Left hindlimb (tissue), 1 donor: ENCODE measurements around the gene PRKD2.
"Not testable (repeated sequence)": the region's sequence is repeated elsewhere in the genome, so short reads cannot be mapped to it uniquely, and the experiment has no call there.

ENCODE experiments used
- DNase-seq: peaks from one replicate; pipeline ENCODE4 v3.0.0-alpha.2; 2018

Gene PRKD2

DNA sequence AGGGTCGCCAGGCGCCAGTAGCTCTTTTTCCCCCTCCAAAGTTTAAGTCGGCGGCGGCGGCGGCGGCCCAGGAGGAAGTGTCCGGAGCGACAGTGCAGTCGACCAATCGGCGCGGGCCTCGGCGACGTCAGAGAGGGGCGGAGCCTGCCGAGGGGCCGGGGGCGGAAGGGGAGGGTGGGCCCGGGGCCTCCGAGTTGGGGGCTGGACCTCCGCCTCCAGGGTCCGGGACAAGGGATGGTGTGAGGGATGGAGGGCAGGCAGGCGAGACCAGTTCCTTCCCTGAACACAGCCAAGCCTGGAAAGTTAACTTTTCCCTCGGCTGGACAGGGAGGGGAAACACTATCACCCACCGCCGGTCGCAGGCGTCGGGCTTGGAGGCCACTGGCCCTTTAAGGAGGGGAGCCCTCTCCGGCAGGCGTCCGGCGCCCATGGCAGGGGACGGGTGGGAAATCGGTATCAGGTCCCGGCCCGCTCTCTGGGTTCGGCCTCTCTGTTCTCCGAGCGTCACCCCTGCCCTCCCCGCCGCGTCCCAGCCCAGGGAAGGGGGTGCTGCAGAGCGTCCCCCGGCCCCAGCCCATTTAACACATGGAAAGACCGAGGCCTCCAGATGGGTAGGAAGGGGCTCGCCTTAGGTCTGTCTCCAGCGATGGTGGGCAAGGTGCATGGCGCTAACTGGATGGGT lies at the start of gene PRKD2:
Gene PRKD2, minus strand, starts transcription at position 81 of the 682 bp plus-strand sequence. CDS start 744 bp downstream, outside the sequence.
- DNase-seq, result peak; percentile 96

DNA sequence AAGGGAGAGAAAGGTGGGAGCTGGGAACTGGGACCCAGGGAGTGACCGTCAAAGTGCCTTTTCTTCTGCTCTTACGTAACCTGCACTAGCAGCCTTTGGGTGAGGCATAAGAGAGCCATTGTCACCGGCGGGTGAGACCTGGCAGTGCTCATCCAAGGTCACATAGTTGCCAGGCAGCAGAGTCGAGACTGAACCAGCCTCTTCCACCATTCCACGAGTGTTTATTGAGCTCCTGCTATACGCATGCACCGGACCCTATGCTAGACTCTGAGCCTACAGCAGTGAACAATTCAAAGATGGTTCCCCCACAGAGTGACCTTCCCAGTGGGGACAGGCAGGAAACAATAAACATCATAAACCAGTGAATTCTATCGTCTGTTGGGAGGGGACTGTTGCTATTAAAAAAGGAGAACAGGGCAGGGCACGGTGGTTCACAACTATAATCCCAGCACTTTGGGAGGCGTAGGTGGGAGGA lies 47.9 kb upstream of the PRKD2 start:
- no peak for DNase-seq

DNA sequence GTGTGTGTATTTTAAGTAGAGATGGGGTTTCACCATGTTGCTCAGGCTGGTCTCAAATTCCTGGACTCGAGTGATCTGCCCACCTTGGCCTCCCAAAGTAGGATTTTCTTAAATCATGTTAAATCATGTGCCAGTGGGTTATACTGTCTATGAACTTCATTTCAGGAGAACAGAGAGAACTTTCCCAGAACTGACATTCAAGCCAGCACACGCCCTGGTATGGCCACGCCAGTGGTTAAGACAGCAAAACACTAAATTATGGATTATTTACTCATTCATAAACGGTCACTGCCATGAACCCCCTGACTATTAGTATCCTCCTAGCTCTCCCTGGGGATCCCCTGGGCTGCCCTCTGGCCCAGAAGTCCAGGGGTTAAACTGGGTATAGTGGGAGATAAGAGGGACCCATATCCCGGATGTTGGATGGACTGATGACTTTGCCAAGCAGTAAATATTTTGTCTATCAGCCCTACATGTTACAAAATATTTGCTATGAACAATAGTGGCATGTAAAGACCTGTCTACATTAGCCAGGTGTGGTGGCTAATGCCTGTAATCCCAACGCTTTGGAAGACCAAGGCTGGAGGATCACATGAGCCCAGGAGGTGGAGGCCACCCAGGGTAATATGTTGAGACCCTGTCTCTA lies 45.5 kb upstream of the PRKD2 start:
- DNase-seq, result no peak

DNA sequence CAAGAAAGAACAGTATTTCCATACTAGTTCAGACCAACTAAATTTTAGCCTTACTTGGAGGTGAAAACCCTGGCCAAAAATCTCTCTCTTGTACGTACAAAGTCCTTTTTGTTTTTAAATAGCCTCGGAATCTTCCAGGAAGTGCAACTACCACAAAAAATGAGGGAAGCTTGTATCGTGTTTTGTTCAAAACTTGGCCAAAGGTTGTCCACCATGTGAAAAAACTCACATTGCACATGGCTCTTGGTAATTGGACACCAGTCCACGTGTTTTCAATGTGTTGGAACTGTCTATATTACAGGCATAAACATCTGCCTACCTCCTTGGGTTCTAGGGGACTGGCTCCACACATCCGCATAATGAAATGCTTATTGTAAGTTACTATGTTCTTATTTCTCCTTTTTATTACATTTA lies 44.5 kb upstream of the PRKD2 start:
- no peak for DNase-seq

DNA sequence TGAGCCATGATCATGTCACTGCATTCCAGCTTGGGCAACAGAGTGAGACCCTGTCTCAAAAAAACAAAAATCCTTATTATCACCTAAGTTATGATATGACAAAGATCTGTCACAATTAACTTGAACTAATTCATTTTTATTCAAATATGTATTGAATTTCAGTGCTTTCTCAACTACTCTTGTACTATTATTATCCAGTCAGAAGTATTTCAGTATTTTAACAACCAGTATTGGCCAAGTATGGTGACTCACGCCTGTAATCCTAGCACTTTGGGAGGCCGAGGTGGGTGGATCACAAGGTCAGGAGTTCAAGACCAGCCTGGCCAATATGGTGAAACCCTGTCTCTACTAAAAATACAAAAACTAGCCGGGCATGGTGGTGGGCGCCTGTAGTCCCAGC lies 44.0 kb upstream of the PRKD2 start:
- not testable (repeated sequence) for DNase-seq

DNA sequence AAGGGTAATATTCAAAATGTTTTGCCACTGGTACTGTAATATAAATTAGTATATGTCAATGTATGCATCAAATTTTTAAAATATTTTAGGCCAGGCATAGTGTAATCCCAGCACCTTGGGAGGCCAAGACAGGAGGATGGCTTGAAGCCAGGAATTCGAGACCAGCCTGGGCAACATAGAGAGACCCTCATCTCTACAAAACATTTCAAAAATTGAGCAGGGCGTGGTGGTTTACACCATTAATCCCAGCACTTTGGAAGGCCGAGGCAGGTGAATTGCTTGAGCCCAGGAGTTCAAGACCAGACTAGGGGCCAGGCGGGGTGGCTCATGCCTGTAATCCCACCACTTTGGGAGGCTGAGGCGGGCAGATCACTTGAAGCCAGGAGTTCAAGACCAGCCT lies 43.4 kb upstream of the PRKD2 start:
- no peak for DNase-seq

DNA sequence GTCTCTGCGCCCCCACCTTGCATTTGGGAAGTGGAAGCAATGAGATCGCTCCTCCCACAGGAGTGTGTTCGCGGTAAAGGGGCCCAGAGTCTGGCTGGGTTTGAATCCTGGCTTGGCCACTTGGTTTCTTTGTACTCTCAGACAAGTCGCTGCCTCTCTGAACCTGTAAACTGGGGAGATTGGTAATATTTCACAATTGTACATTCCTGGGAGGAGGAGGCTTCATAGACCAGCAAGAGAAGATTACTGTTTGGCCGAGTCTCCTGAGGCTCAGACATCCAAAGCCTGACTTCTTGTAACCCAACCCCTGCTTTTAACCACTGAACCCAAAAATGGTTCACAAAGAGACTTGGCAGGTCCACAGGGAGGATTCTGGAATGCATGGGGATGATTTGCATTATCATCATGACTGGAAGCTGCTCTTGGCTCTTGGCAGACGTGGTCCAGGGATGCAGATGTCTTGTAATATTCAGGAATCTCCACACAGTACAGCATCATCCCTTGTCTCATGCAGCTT lies 43.0 kb upstream of the PRKD2 start:
- DNase-seq, result peak; percentile 47

DNA sequence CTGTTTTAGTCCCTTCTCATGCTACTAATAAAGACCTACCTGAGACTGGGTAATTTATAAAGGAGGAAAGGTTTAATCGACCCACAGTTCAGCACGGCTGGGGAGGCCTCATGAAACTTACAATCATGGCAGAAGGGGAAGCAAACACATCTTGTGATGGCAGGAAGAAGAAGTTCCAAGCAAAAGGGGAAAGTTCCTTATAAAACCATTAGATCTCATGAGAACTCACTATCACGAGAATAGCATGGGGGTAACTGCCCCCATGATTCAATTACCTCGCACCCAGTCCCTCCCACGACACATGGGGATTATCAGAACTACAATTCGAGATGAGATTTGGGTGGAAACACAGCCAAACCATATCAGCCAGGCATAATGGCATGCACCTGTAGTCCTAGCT lies 42.3 kb upstream of the PRKD2 start:
- no peak for DNase-seq

DNA sequence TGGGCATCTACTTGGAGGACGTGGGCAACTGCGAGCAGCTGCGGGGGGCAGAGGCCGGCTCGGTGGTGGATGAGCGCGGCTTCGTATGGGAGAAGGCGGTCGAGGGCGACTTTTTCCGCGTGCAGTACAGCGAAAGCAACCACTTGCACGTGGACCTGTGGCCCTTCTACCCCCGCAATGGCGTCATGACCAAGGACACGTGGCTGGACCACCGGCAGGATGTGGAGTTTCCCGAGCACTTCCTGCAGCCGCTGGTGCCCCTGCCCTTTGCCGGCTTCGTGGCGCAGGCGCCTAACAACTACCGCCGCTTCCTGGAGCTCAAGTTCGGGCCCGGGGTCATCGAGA lies 39.6 kb upstream of the PRKD2 start:
- peak; percentile 40 for DNase-seq

DNA sequence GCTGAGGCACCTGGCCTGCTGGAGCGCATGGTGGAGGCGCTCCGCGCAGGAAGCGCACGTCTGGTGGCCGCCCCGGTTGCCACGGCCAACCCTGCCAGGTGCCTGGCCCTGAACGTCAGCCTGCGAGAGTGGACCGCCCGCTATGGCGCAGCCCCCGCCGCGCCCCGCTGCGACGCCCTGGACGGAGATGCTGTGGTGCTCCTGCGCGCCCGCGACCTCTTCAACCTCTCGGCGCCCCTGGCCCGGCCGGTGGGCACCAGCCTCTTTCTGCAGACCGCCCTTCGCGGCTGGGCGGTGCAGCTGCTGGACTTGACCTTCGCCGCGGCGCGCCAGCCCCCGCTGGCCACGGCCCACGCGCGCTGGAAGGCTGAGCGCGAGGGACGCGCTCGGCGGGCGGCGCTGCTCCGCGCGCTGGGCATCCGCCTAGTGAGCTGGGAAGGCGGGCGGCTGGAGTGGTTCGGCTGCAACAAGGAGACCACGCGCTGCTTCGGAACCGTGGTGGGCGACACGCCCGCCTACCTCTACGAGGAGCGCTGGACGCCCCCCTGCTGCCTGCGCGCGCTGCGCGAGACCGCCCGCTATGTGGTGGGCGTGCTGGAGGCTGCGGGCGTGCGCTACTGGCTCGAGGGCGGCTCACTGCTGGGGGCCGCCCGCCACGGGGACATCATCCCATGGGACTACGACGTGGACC lies 39.1 kb upstream of the PRKD2 start:
- DNase-seq, result no peak

DNA sequence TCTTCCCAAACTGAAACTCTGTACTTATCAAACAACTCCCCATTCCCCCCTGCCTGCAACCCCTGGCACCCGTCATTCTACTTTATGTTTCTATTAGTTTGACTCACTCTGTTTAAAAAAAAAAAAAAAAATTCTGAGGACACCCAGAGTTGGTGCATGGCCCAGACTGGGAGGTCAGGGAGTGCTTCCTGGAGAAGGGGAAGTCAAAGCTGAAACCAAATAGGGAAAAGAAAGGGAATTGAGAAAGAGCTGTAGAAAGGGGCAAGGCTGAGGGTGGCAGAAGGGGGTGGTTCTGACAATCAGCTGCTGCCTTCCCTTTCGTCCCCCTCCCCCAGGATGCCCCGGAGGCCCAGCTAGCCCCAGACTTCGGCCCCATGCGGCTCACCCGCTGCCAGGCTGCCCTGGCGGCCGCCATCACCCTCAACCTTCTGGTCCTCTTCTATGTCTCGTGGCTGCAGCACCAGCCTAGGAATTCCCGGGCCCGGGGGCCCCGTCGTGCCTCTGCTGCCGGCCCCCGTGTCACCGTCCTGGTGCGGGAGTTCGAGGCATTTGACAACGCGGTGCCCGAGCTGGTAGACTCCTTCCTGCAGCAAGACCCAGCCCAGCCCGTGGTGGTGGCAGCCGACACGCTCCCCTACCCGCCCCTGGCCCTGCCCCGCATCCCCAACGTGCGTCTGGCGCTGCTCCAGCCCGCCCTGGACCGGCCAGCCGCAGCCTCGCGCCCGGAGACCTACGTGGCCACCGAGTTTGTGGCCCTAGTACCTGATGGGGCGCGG lies 38.4 kb upstream of the PRKD2 start:
- DNase-seq, result no peak

DNA sequence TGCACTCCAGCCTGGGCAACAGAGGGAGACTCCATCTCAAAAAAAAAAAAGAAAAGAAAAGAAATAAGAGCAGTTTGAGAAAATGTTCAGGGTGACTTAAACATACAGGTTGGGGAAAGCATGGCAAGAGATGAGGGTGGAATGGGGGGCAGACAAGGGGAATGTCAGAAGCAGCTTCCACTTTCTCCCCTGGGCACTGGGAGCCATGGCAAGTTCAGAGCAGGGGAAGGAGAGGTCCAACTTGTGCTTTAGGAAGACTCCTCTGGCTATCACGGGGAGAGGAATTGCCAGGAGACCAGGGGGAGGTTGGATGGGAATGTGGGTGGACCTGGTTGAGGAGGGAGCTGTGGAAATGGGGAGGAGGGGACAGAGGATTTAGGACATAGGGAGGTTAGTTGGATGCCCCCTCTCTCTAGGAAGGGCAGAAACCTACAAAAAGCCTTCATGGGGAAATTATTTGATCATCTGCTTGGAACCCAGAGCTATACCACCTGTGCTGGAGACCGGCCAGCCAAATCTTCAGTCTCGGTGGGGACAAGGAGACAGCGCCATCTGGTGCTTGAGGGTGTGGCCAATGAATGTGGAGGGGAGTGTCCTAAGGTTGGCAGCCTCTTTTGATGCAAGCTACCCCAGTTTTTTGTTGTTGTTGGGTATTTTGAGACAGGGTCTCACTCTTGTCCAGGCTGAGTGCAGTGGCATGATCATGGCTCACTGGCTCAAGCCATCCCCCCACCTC lies 36.7 kb upstream of the PRKD2 start:
- peak; percentile 42 for DNase-seq

DNA sequence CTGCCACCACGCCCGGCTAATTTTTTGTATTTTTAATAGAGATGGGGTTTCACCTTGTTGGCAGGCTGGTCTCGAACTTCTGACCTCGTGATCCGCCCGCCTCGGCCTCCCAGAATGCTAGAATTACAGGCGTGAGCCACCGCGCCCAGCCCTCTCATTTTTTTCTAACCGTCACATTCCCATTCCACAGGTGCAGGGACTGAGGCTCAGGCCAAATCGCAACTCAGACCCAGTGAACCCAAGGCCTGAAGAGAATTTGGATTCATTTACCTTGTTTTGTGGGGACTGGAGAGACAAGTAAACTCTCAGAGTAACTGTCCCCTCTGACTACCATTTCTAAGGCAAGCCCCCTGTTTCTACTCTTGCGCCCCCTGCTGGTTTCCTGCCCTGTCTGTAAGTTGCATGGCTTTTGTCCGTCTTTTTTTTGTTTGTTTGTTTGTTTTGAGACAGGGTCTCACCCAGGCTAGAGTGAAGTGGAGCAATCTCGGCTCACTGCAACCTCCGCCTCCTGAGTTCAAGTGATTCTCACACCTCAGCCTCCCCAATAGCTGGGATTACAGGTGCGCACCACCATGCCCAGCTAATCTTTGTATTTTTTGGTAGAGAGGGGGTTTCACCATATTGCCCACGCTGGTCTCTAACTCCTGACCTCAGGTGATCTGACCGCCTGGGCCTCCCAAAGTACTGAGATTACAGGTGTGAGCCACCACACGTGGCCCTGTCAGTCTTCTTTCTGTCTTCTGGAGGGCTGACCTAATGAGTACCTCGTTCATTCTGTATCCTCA lies 31.6 kb upstream of the PRKD2 start:
- peak; percentile 48 for DNase-seq

DNA sequence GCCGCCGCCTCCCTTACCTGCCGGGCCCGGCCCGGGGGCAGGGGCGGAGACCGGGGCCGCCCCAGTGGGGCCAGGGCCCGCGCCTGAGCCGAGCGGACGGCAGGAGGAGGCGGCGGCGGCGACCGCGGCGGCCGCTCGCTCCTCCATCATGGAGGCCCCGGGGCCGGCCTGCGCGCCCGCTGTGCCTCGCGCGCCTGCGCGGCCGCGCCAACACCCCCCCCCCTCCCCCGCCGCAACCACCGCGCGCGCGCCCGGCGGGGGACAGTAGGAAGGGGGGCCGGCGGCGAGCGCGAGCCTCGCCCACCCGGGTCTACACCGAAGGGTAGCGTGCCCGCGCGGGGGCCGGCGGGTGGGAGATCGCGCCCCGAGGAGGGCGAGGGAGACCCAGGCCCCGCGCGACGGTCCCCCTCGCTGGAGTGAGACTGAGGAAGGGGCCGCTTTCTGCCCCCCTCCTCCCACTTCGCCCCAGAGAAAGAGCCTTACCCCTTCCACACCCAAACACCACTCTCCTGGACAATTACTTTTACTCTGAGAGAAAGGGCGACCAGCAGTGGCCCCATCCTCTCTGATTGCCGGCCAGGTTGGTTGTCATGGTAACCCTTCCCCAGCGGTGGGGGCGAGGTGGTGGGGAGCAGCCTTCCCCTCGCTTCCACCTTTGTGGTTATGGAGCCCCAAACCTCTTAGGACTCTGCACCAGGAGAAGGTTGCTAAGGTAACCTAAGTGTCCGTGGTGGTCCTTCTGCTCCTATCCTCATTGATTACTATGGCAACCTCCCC lies 29.6 kb upstream of the PRKD2 start, which contains the start of gene STRN4:
Gene STRN4, minus strand, starts transcription at position 170 of the 777 bp plus-strand sequence. Its CDS starts 20 bp downstream, at position 150.
- DNase-seq, result peak; percentile 71

DNA sequence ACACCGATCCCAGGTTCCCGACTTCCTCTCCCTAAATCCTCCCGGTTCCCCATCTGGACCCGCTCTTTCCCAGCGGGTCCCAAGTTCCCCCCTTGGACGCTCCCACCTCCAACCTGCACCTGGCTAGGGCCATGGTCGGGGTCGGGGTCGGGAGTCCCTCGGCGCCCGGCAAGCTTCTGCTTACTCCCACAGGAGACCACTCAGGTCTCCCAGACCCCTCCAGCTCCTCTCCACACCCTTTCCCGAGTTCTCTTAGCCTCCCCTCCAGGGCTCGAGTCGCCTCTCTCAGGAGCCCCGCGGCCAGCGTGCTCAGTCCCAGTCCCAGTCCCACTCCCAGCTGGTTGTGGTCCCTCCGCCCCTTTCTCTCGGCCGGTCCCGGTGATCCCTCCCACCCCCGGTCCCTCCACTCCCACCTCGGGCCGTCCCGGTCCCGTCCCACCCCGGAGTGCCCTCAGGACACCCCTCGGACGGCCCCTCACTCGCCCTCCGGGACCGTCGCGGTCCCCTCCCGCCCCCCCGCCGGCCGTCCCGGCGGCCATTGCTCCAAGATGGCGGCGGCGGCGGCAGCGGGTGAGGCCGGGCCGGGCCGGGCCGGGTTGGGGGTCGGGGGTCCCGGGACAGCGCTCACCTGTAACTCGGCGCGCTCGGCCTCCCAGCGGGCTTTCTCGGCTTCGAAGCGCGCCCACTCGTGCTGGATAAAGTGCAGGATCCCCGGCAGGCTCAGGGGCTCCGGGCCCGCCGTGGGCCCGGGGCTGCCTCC lies 28.8 kb upstream of the PRKD2 start, which contains the start of gene FKRP:
Gene FKRP, plus strand, starts transcription at position 537 of the 760 bp plus-strand sequence. CDS start 9,394 bp downstream, outside the sequence.
- DNase-seq, result peak; percentile 57

DNA sequence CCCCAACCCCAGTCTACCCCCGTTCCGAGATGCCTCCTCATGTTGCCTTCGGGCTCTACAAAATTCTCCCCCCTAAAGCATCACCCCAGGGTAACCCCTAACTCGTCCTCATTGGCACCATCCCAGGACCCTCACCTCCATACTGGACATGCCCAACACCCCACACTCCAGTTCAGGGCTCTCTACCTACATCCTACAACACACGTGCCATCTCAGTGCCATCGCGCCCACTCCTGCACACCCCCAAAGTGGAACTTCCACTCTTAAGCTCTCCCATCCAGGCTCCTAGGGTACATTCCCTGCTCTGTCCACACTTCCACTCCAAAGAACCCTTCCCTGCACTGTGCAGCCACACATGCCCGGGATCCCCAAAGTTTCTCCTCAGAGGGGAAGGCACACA lies 28.1 kb upstream of the PRKD2 start:
- DNase-seq, result no peak

DNA sequence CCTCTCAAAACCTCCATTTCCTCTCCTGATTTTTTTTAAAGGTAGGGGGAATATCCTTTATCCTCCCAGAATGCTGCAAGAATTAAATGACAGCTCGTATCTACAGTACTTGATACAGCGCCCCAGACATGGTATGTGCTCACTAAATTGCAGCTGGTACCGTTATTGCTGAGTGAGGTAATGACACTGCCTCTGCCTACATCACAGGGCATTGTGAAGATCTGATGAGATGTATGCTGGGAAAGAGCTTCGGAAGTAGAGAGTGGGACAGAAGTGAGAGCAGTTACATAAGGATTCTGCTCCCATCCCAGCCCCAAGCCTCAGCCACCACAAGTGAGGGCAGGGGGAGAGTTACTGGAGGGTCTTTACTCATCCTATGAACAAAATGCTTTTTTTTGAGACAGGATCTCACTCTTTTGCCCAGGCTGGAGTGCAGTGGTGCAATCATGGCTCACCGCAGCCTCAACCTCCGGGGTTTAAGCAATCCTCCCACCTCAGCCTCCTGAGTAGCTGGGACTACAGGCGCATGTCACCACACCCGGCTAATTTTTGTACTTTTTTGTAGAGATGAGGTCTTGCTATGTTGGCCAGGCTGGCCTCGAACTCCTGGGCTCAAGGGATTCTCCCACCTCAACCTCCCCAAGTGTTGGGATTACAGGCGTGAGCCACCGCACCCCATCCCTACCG lies 27.2 kb upstream of the PRKD2 start:
- no peak for DNase-seq

DNA sequence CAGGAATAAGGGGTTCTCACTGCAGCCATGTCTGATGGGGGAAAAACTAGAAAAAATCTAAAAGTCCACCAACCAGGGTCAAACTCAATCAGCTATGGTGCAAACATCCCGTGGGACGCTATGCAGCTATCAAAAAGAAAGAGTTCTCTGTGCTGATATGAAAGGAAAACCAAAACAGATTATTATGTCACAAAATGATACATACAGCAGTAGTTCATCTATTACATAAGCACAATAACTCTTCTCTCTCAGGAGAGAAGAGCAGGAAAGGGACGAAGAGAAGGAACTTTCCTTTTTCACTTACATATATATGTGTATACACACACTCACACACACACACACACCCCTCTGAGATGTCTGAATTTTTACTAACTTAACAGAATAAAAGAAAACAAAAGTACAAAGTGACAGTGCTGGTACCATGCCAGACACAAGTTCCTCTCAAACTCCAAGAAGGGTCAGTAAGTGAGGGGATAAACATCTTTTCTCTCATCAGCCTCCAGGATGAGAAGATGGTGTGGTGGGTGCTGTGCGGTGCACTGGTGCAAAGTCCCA lies 26.1 kb upstream of the PRKD2 start:
- no peak for DNase-seq

DNA sequence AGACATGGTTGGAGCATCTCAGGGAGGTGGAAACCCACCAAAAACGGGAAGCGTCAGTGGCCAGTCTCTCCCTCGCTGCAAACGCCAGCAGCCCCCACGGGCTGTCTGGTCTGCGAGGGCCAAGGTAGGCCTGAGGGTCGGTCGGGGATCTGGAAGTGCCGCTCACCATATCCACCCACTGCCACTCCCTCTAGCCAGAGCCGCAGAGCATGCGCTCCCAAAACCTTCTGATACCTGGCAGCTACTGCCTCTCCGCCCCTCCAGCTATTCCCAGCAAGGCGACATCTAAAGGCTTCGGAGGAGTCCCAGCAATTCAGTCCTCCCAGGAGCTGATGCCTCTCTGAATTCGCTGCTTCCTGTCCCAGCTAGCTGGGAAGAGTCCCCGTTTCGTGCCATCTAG lies 24.5 kb upstream of the PRKD2 start:
- DNase-seq, result no peak
